ENCODE results near the gene KRTAP10-5. TPM values are rescaled to one million over a fixed set of nuclear protein-coding genes. Genes with fewer than 3 reads are reported as not detected.
"Not testable (repeated sequence)": the region's sequence is repeated elsewhere in the genome, so short reads cannot be mapped to it uniquely, and the experiment has no call there.

Gene KRTAP10-5
- total RNA-seq, 2 experiments from 2014 or later, result not detected

GRCh38 chr21:44557491-44558328, 22.7 kb downstream of the KRTAP10-5 start:
- Mint-ChIP-seq H3K4me1 (no peaks in the 10 kb centered on the region), H3K36me3 (peaks cover 15% of the 10 kb centered on the region), H3K4me3 (no peak overlapping the region), H3K27me3 (no peaks in the 10 kb centered on the region), H3K27ac (no peak overlapping the region), H3K9me3 (peaks cover 27% of the 10 kb centered on the region)
- no peak for DNase-seq

- Mint-ChIP-seq H3K4me3 (no peak overlapping the region), H3K27ac (no peak overlapping the region), H3K9me3 (peaks cover 19% of the 10 kb centered on the region), H3K4me1 (no peaks in the 10 kb centered on the region), H3K36me3 (peaks cover 12% of the 10 kb centered on the region), H3K27me3 (no peaks in the 10 kb centered on the region)
- DNase-seq, result no peak
These were observed 23.5 kb downstream of the KRTAP10-5 start for GRCh38 chr21:44556879-44557278.

GRCh38 chr21:44555200-44555875, 25.1 kb downstream of the KRTAP10-5 start:
- Mint-ChIP-seq H3K27ac (no peak overlapping the region), H3K36me3 (peaks cover 12% of the 10 kb centered on the region), H3K4me1 (no peaks in the 10 kb centered on the region), H3K27me3 (no peaks in the 10 kb centered on the region), H3K4me3 (no peak overlapping the region), H3K9me3 (peaks cover 11% of the 10 kb centered on the region)
- no peak for DNase-seq

- Mint-ChIP-seq H3K27me3 (no peaks in the 10 kb centered on the region), H3K9me3 (peaks cover 14% of the 10 kb centered on the region), H3K27ac (no peak overlapping the region), H3K4me1 (peaks cover 16% of the 10 kb centered on the region), H3K4me3 (no peak overlapping the region), H3K36me3 (peaks cover 14% of the 10 kb centered on the region)
- no peak for DNase-seq
These were observed 27.7 kb downstream of the KRTAP10-5 start for GRCh38 chr21:44552681-44553080.

GRCh38 chr21:44552136-44552535, 28.3 kb downstream of the KRTAP10-5 start:
- H3K27me3 Mint-ChIP-seq, result no peaks in the 10 kb centered on the region
- no peak overlapping the region for H3K4me3 Mint-ChIP-seq
- H3K4me1 Mint-ChIP-seq, result peaks cover 22% of the 10 kb centered on the region
- H3K27ac Mint-ChIP-seq, result no peak overlapping the region
- no peak for DNase-seq
- peaks cover 20% of the 10 kb centered on the region for H3K36me3 Mint-ChIP-seq
- H3K9me3 Mint-ChIP-seq, result peaks cover 20% of the 10 kb centered on the region

- Mint-ChIP-seq H3K4me3 (no peak within 1 kb of the TSS), H3K27ac (no peak within 1 kb of the TSS), H3K9me3 (peaks cover 26% of the 10 kb centered on the region), H3K36me3 (peaks cover 26% of the 10 kb centered on the region), H3K4me1 (peaks cover 28% of the 10 kb centered on the region), H3K27me3 (no peaks in the 10 kb centered on the region)
- DNase-seq, result no peak
These were observed 29.0 kb downstream of the KRTAP10-5 start, which contains the start of gene KRTAP10-2 for GRCh38 chr21:44551340-44551961. Gene KRTAP10-2 (minus strand): TSS chr21:44551505. CDS start chr21:44551458, 47 bp downstream.

GRCh38 chr21:44550807-44551206, 29.6 kb downstream of the KRTAP10-5 start:
- peaks cover 27% of the 10 kb centered on the region for H3K9me3 Mint-ChIP-seq
- no peak overlapping the region for H3K27ac Mint-ChIP-seq
- H3K4me3 Mint-ChIP-seq, result no peak overlapping the region
- peaks cover 29% of the 10 kb centered on the region for H3K4me1 Mint-ChIP-seq
- H3K27me3 Mint-ChIP-seq, result no peaks in the 10 kb centered on the region
- H3K36me3 Mint-ChIP-seq, result peaks cover 29% of the 10 kb centered on the region
- DNase-seq, result no peak

GRCh38 chr21:44550285-44550684, 30.1 kb downstream of the KRTAP10-5 start:
- Mint-ChIP-seq H3K36me3 (peaks cover 30% of the 10 kb centered on the region), H3K9me3 (peaks cover 31% of the 10 kb centered on the region), H3K4me1 (peaks cover 29% of the 10 kb centered on the region)
- DNase-seq, H3K27ac Mint-ChIP-seq, H3K4me3 Mint-ChIP-seq, H3K27me3 Mint-ChIP-seq: not testable (repeated sequence)

GRCh38 chr21:44549525-44550211, 30.7 kb downstream of the KRTAP10-5 start:
- peaks cover 31% of the 10 kb centered on the region for H3K9me3 Mint-ChIP-seq
- H3K27ac Mint-ChIP-seq, result no peak overlapping the region
- H3K36me3 Mint-ChIP-seq, result peaks cover 30% of the 10 kb centered on the region
- no peak for DNase-seq
- no peaks in the 10 kb centered on the region for H3K27me3 Mint-ChIP-seq
- peaks cover 29% of the 10 kb centered on the region for H3K4me1 Mint-ChIP-seq
- H3K4me3 Mint-ChIP-seq, result no peak overlapping the region

GRCh38 chr21:44548922-44549321, 31.5 kb downstream of the KRTAP10-5 start:
- Mint-ChIP-seq H3K9me3 (peaks cover 31% of the 10 kb centered on the region), H3K4me1 (peaks cover 29% of the 10 kb centered on the region), H3K36me3 (peaks cover 30% of the 10 kb centered on the region), H3K27me3 (no peaks in the 10 kb centered on the region), H3K27ac (no peak overlapping the region), H3K4me3 (no peak overlapping the region)
- no peak for DNase-seq

GRCh38 chr21:44548381-44548780, 32.0 kb downstream of the KRTAP10-5 start:
- Mint-ChIP-seq H3K27ac (no peak overlapping the region), H3K27me3 (no peaks in the 10 kb centered on the region), H3K9me3 (peaks cover 29% of the 10 kb centered on the region), H3K4me1 (peaks cover 29% of the 10 kb centered on the region), H3K36me3 (peaks cover 29% of the 10 kb centered on the region), H3K4me3 (peak overlapping the region; percentile 26)
- no peak for DNase-seq

GRCh38 chr21:44547656-44548331, 32.6 kb downstream of the KRTAP10-5 start:
- peak overlapping the region; percentile 73 for H3K4me3 Mint-ChIP-seq
- peak overlapping the region; percentile 91 for H3K27ac Mint-ChIP-seq

GRCh38 chr21:44544566-44544965, 35.8 kb downstream of the KRTAP10-5 start:
- H3K27me3 Mint-ChIP-seq, result no peaks in the 10 kb centered on the region
- H3K36me3 Mint-ChIP-seq, result peaks cover 20% of the 10 kb centered on the region
- no peak overlapping the region for H3K4me3 Mint-ChIP-seq
- no peak for DNase-seq
- H3K9me3 Mint-ChIP-seq, result peaks cover 23% of the 10 kb centered on the region
- no peak overlapping the region for H3K27ac Mint-ChIP-seq
- H3K4me1 Mint-ChIP-seq, result peaks cover 28% of the 10 kb centered on the region

More at GRCh38 chr21:44547656-44548331, 32.6 kb downstream of the KRTAP10-5 start:
- DNase-seq, result no peak
- peaks cover 24% of the 10 kb centered on the region for H3K9me3 Mint-ChIP-seq
- H3K4me1 Mint-ChIP-seq, result peaks cover 29% of the 10 kb centered on the region
- peaks cover 24% of the 10 kb centered on the region for H3K36me3 Mint-ChIP-seq
- no peaks in the 10 kb centered on the region for H3K27me3 Mint-ChIP-seq

GRCh38 chr21:44542716-44543115, 37.7 kb downstream of the KRTAP10-5 start:
- DNase-seq, result no peak
- Mint-ChIP-seq H3K27me3 (no peaks in the 10 kb centered on the region), H3K27ac (no peak overlapping the region), H3K4me3 (no peak overlapping the region), H3K36me3 (peaks cover 16% of the 10 kb centered on the region), H3K9me3 (peaks cover 18% of the 10 kb centered on the region), H3K4me1 (peaks cover 13% of the 10 kb centered on the region)
